Measurements from ENCODE around the gene SMIM10L2A.
"Not testable (repeated sequence)": the region's sequence is repeated elsewhere in the genome, so short reads cannot be mapped to it uniquely, and the experiment has no call there.

SMIM10L2A gene

DNA sequence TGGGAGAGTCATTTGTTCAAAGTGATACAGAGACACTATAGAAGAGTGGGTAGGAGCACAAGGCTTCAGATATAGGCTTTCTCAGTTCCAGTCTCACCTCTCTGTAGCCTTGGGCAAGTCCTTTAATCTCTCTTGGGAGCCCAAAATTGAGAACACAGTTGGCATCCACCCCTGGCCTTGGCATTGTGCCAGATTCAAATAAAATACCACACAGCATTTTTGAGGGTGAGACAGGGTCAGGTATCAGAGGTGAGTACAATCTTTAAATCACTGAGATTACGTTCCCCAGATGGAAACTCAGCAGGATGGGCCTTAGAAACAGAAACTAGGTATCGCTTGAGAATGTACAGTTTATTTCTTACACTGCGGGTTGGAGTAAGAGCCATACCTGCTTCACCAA lies 25.2 kb upstream of the SMIM10L2A start:
- H3K4me3 ChIP-seq (ENCODE audit: low read length): no peak overlapping the region
- H3K27ac ChIP-seq (ENCODE audit: low read depth, low read length): no peak overlapping the region
- peaks cover 3% of the 10 kb centered on the region for H3K27me3 ChIP-seq (ENCODE audit: control insufficient read depth, insufficient read depth, low read length)
- no peaks in the 10 kb centered on the region for H3K4me1 ChIP-seq (ENCODE audit: control insufficient read depth, insufficient read depth, low read length)
- no peaks in the 10 kb centered on the region for H3K36me3 ChIP-seq (ENCODE audit: control insufficient read depth, insufficient read depth, low read length)
- H3K9ac ChIP-seq (ENCODE audit: low read length): no peak overlapping the region

DNA sequence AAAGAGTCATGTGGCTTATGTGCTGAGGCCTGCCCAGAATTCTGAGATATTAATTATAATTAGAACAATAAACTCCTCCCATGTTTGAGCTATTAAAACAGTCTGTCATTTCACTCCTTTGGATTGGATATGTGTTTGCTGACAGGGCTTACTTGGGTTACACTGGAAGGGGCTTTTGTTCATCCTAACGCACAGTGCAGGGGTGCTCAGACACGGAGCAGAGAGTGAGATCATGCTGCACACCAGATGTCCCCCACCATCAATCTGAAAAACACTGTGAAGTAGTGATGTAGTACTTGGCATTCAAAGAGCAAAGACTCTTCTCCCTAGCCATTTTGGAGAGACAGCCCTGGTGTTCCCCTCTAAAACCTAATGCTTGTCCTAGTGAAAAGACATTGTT lies 24.1 kb upstream of the SMIM10L2A start:
- Histone ChIP-seq H3K4me3 (ENCODE audit: low read length) (no peak overlapping the region), H3K36me3 (ENCODE audit: control insufficient read depth, insufficient read depth, low read length) (no peaks in the 10 kb centered on the region), H3K27ac (ENCODE audit: low read depth, low read length) (no peak overlapping the region), H3K9ac (ENCODE audit: low read length) (no peak overlapping the region), H3K27me3 (ENCODE audit: control insufficient read depth, insufficient read depth, low read length) (peaks cover 3% of the 10 kb centered on the region), H3K4me1 (ENCODE audit: control insufficient read depth, insufficient read depth, low read length) (no peaks in the 10 kb centered on the region)

DNA sequence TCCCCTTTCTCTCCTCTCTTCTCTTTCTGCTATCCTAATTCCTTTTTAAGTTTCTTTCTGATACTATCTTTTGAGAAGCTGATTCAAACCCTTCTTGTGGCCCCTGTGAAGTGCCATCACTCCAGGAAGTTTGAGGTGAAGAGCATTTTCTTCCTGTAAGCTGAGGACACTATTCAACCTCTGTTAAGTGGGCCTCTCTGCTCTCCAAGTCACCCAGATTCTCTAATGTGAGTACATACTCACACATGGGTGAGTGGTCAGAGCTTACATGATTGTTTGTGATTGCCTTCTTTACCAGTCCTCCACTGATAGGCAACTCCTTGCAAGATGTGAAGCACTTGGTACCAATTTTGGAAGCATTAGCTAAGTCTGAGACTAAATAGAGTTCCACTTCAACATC lies 18.4 kb upstream of the SMIM10L2A start:
- no peak overlapping the region for H3K9ac ChIP-seq (ENCODE audit: low read length)
- no peaks in the 10 kb centered on the region for H3K4me1 ChIP-seq (ENCODE audit: control insufficient read depth, insufficient read depth, low read length)
- H3K36me3 ChIP-seq (ENCODE audit: control insufficient read depth, insufficient read depth, low read length): no peaks in the 10 kb centered on the region
- H3K27me3 ChIP-seq (ENCODE audit: control insufficient read depth, insufficient read depth, low read length): no peaks in the 10 kb centered on the region
- H3K27ac ChIP-seq (ENCODE audit: low read depth, low read length): no peak overlapping the region
- H3K4me3 ChIP-seq (ENCODE audit: low read length): no peak overlapping the region

- H3K27ac ChIP-seq (ENCODE audit: low read depth, low read length); H3K9ac ChIP-seq (ENCODE audit: low read length); H3K4me1 ChIP-seq (ENCODE audit: control insufficient read depth, insufficient read depth, low read length); H3K4me3 ChIP-seq (ENCODE audit: low read length); H3K36me3 ChIP-seq (ENCODE audit: control insufficient read depth, insufficient read depth, low read length); H3K27me3 ChIP-seq (ENCODE audit: control insufficient read depth, insufficient read depth, low read length): not testable (repeated sequence)
These were observed 15.3 kb upstream of the SMIM10L2A start for GRCh38 chrX:135406428-135406827.

- no peaks in the 10 kb centered on the region for H3K36me3 ChIP-seq (ENCODE audit: control insufficient read depth, insufficient read depth, low read length)
- H3K9ac ChIP-seq (ENCODE audit: low read length): no peak overlapping the region
- no peak overlapping the region for H3K4me3 ChIP-seq (ENCODE audit: low read length)
- no peaks in the 10 kb centered on the region for H3K4me1 ChIP-seq (ENCODE audit: control insufficient read depth, insufficient read depth, low read length)
- no peak overlapping the region for H3K27ac ChIP-seq (ENCODE audit: low read depth, low read length)
- H3K27me3 ChIP-seq (ENCODE audit: control insufficient read depth, insufficient read depth, low read length): no peaks in the 10 kb centered on the region
These were observed 12.9 kb upstream of the SMIM10L2A start for GRCh38 chrX:135408794-135409193.

GRCh38 chrX:135410861-135411627 lies 10.7 kb upstream of the SMIM10L2A start:
- H3K9ac ChIP-seq (ENCODE audit: low read length): no peak overlapping the region
- H3K27ac ChIP-seq (ENCODE audit: low read depth, low read length): no peak overlapping the region
- no peak overlapping the region for H3K4me3 ChIP-seq (ENCODE audit: low read length)
- no peaks in the 10 kb centered on the region for H3K27me3 ChIP-seq (ENCODE audit: control insufficient read depth, insufficient read depth, low read length)
- no peaks in the 10 kb centered on the region for H3K4me1 ChIP-seq (ENCODE audit: control insufficient read depth, insufficient read depth, low read length)
- no peaks in the 10 kb centered on the region for H3K36me3 ChIP-seq (ENCODE audit: control insufficient read depth, insufficient read depth, low read length)

DNA sequence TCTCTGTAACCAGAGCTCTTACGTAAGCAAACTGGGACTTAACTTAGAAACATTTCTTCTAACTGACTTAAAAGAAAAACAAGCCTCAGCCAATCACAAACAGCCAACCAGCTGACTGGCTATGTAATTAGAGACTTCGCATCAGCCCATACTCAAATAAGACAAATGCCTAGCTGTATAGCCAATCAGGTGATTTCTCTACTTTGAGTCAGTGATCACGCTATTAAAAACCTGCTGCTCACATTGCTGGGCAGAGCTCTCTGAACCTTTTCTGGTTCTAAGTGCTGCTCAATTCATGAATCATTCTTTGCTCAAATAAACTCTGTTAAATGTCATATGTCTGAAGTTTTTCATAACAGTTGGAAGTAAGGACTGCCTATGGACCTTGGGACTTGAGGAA lies 9.9 kb upstream of the SMIM10L2A start:
- Histone ChIP-seq H3K27me3 (ENCODE audit: control insufficient read depth, insufficient read depth, low read length) (no peaks in the 10 kb centered on the region), H3K4me3 (ENCODE audit: low read length) (no peak overlapping the region), H3K4me1 (ENCODE audit: control insufficient read depth, insufficient read depth, low read length) (no peaks in the 10 kb centered on the region), H3K36me3 (ENCODE audit: control insufficient read depth, insufficient read depth, low read length) (no peaks in the 10 kb centered on the region), H3K9ac (ENCODE audit: low read length) (no peak overlapping the region), H3K27ac (ENCODE audit: low read depth, low read length) (no peak overlapping the region)

- Histone ChIP-seq H3K27me3 (ENCODE audit: control insufficient read depth, insufficient read depth, low read length) (no peaks in the 10 kb centered on the region), H3K4me1 (ENCODE audit: control insufficient read depth, insufficient read depth, low read length) (no peaks in the 10 kb centered on the region), H3K27ac (ENCODE audit: low read depth, low read length) (no peak overlapping the region), H3K9ac (ENCODE audit: low read length) (no peak overlapping the region), H3K36me3 (ENCODE audit: control insufficient read depth, insufficient read depth, low read length) (no peaks in the 10 kb centered on the region), H3K4me3 (ENCODE audit: low read length) (no peak overlapping the region)
These were observed 5.2 kb upstream of the SMIM10L2A start for GRCh38 chrX:135416546-135416945.

- H3K27me3 ChIP-seq (ENCODE audit: control insufficient read depth, insufficient read depth, low read length): no peaks in the 10 kb centered on the region
- H3K9ac ChIP-seq (ENCODE audit: low read length): no peak overlapping the region
These were observed 913 bp upstream of the SMIM10L2A start for GRCh38 chrX:135420831-135421230.

GRCh38 chrX:135421537-135421931 lies 210 bp upstream of the SMIM10L2A start:
- no peak overlapping the region for H3K27ac ChIP-seq (ENCODE audit: low read depth, low read length)
- H3K27me3 ChIP-seq (ENCODE audit: control insufficient read depth, insufficient read depth, low read length): no peaks in the 10 kb centered on the region
- H3K9ac ChIP-seq (ENCODE audit: low read length): no peak overlapping the region
- no peaks in the 10 kb centered on the region for H3K36me3 ChIP-seq (ENCODE audit: control insufficient read depth, insufficient read depth, low read length)
- peak overlapping the region; percentile 55 for H3K4me3 ChIP-seq (ENCODE audit: low read length)
- H3K4me1 ChIP-seq (ENCODE audit: control insufficient read depth, insufficient read depth, low read length): no peaks in the 10 kb centered on the region

More at GRCh38 chrX:135420831-135421230, 913 bp upstream of the SMIM10L2A start:
- H3K27ac ChIP-seq (ENCODE audit: low read depth, low read length): no peak overlapping the region
- no peaks in the 10 kb centered on the region for H3K4me1 ChIP-seq (ENCODE audit: control insufficient read depth, insufficient read depth, low read length)
- no peak overlapping the region for H3K4me3 ChIP-seq (ENCODE audit: low read length)
- H3K36me3 ChIP-seq (ENCODE audit: control insufficient read depth, insufficient read depth, low read length): no peaks in the 10 kb centered on the region

GRCh38 chrX:135422810-135423168 lies 1.0 kb downstream of the SMIM10L2A start:
- not testable (repeated sequence) for H3K36me3 ChIP-seq (ENCODE audit: control insufficient read depth, insufficient read depth, low read length); H3K27me3 ChIP-seq (ENCODE audit: control insufficient read depth, insufficient read depth, low read length); H3K9ac ChIP-seq (ENCODE audit: low read length); H3K4me1 ChIP-seq (ENCODE audit: control insufficient read depth, insufficient read depth, low read length); H3K4me3 ChIP-seq (ENCODE audit: low read length); H3K27ac ChIP-seq (ENCODE audit: low read depth, low read length)

DNA sequence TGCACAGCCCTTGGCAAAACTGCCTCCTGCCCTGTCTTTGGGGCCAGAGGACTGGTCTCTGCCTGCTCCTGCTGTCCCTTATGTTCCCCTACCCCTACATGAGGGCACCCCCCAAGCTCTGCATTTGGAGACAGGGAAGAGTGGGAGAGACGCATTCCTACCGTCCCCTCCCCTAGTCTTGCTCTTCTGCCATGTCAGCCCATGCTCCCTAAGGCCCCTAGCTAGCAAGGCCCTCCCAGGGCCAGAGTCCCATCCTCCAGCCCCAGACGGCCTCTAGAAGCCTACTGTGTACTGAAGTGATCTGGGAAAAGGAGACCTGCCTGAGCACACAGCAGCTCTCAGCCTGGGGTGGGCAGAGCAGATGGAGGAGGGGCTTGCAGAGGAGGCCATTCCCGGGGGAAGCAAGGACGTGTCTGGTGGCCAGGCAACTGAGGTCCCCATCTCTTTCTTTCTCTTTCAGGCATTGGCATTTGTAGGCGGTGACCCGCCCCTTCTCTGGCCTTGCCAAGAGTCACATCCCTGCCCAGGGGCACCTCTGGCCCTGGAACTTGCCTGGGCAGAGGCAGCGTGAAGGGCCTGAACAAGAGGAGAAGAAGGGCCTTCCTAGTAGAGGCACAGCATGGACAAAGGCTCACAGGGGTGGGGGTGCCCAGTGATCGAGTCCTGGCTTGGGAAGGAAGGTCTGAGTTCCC lies 1.6 kb downstream of the SMIM10L2A start:
- not testable (repeated sequence) for H3K4me3 ChIP-seq (ENCODE audit: low read length); H3K9ac ChIP-seq (ENCODE audit: low read length)

GRCh38 chrX:135424469-135424868 lies 2.7 kb downstream of the SMIM10L2A start:
- Histone ChIP-seq H3K9ac (ENCODE audit: low read length) (no peak overlapping the region), H3K4me1 (ENCODE audit: control insufficient read depth, insufficient read depth, low read length) (no peaks in the 10 kb centered on the region), H3K27me3 (ENCODE audit: control insufficient read depth, insufficient read depth, low read length) (no peaks in the 10 kb centered on the region), H3K36me3 (ENCODE audit: control insufficient read depth, insufficient read depth, low read length) (no peaks in the 10 kb centered on the region), H3K4me3 (ENCODE audit: low read length) (no peak overlapping the region), H3K27ac (ENCODE audit: low read depth, low read length) (no peak overlapping the region)

More for the DNA sequence above, 1.6 kb downstream of the SMIM10L2A start:
- H3K4me1 ChIP-seq (ENCODE audit: control insufficient read depth, insufficient read depth, low read length); H3K27me3 ChIP-seq (ENCODE audit: control insufficient read depth, insufficient read depth, low read length); H3K27ac ChIP-seq (ENCODE audit: low read depth, low read length); H3K36me3 ChIP-seq (ENCODE audit: control insufficient read depth, insufficient read depth, low read length): not testable (repeated sequence)
